Calu3 (cell line): ENCODE data around the gene SNX25. TPM values are rescaled to one million over a fixed set of nuclear protein-coding genes. Genes with fewer than 3 reads are reported as not detected.
"Not testable (repeated sequence)": the region's sequence is repeated elsewhere in the genome, so short reads cannot be mapped to it uniquely, and the experiment has no call there.

Source experiments
- BruUV-seq: library from RNA; stranded (reverse); fragments of 400-500 nt; replicated peaks from 2 replicates; lab custom pipeline; 2021; lab: Mats Ljungman, UMichigan
- CTCF ChIA-PET: fragments of 300-600 bp; sonication (Branson Sonifier 250); formaldehyde crosslinking; loops from one replicate; lab custom pipeline; 2022; ENCODE audit warnings: antibody characterized with exemption; lab: Charles Lee
- DNase-seq: peaks from one replicate; pipeline ENCODE4 v3.0.0; 2022
- H3K27ac Mint-ChIP-seq: one replicate; pipeline ENCODE4 v1.8.0; 2022; ENCODE audit warnings: mixed read lengths; ENCODE audit not compliant: unreplicated experiment
- H3K27me3 Mint-ChIP-seq: one replicate; pipeline ENCODE4 v1.8.0; 2022; ENCODE audit warnings: mixed read lengths; ENCODE audit not compliant: unreplicated experiment
- H3K36me3 Mint-ChIP-seq: one replicate; pipeline ENCODE4 v1.8.0; 2022; ENCODE audit warnings: mild to moderate bottlenecking, moderate library complexity, mixed read lengths; ENCODE audit not compliant: insufficient read depth, unreplicated experiment
- H3K4me1 Mint-ChIP-seq: one replicate; pipeline ENCODE4 v1.8.0; 2022; ENCODE audit warnings: mild to moderate bottlenecking, low read depth, mixed read lengths; ENCODE audit not compliant: unreplicated experiment
- H3K4me3 Mint-ChIP-seq: one replicate; pipeline ENCODE4 v1.8.0; 2022; ENCODE audit warnings: mild to moderate bottlenecking, low read depth, moderate library complexity, mixed read lengths; ENCODE audit not compliant: unreplicated experiment
- H3K9me3 Mint-ChIP-seq: one replicate; pipeline ENCODE4 v1.8.0; 2022; ENCODE audit warnings: low read depth, mixed read lengths; ENCODE audit not compliant: unreplicated experiment
- CTCF ChIP-seq: fragments of 200-600 bp; IDR thresholded peaks from one replicate; pipeline ENCODE4 v1.8.0; 2022; ENCODE audit warnings: antibody characterized with exemption; ENCODE audit not compliant: unreplicated experiment
- intact Hi-C: fragments of 100-400 bp; cut with micrococcal nuclease; formaldehyde crosslinking; loops from one replicate; pipeline ENCODE4 v1.10.0; 2022; ENCODE audit not compliant: unreplicated experiment
- total RNA-seq: library from RNA; stranded (reverse); gene quantifications from 2 replicates; pipeline ENCODE4 v1.2.3, GENCODE V29; 2022

The SNX25 gene
- total RNA-seq, 1 experiment from 2014 or later: 16.1 TPM

GRCh38 chr4:185203486-185204237 lies 5.7 kb upstream of the SNX25 start, which contains the start of gene CFAP97:
TSS of gene CFAP97 (minus strand) at chr4:185204000. CDS start at chr4:185191196, 12,804 bp downstream.
- Mint-ChIP-seq H3K36me3 (peaks cover 43% of the 10 kb centered on the region), H3K27ac (peak within 1 kb of the TSS; percentile 92), H3K4me3 (peak within 1 kb of the TSS; percentile 81), H3K27me3 (no peaks in the 10 kb centered on the region), H3K4me1 (peaks cover 17% of the 10 kb centered on the region), H3K9me3 (no peaks in the 10 kb centered on the region)
- peak; percentile 59 for DNase-seq
- TF ChIP-seq CTCF: no peak
- no TSS peak for BruUV-seq
- CTCF ChIA-PET: no interaction called here
- intact Hi-C loops: loop anchor here (5.0 kb wide), 1 partner anchor 194 kb away; the partner anchor contains the start of genes ANKRD37 and LRP2BP

DNA sequence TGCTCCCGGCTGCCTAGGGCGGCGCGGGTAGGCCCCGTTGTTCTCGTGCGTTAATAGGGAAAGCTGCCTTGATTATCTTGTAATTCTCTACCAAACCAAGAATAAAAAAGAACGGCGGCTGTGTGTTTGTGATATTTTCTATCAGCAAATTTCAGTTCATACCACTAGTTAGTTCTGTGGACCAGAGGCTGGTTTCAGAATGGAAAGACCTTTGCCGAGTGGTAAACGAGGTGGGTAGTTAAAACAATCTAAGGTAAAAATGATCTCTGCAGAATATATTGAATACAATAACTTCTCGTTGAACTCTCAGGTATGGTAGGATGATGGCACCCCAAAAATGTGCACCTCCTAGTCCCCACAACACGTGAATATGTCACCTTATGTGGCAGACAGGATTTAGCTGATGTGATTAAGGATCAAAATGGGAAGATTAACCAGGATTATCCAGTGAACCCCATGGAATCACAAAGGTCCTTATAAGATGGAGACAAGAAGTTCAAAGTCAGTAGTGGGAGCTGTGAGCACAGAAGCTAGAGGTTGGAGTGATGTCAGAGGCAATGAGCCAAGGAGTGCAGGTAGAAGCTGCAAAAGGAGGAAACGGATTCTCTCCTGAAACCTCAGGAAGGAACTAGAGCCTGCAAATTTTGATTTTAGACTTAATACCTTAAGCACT lies 5.0 kb upstream of the SNX25 start:
- H3K27me3 Mint-ChIP-seq: no peaks in the 10 kb centered on the region
- H3K27ac Mint-ChIP-seq: peak overlapping the region; percentile 75
- H3K9me3 Mint-ChIP-seq: no peaks in the 10 kb centered on the region
- H3K36me3 Mint-ChIP-seq: peaks cover 46% of the 10 kb centered on the region
- peaks cover 17% of the 10 kb centered on the region for H3K4me1 Mint-ChIP-seq
- H3K4me3 Mint-ChIP-seq: peak overlapping the region; percentile 81
- no peak for DNase-seq
- TSS peak; percentile 63 for BruUV-seq
- TF ChIP-seq CTCF: no peak
- CTCF ChIA-PET: no interaction called here
- intact Hi-C loops: loop anchor here (5.0 kb wide), 1 partner anchor 193 kb away; the partner anchor contains the start of genes ANKRD37 and LRP2BP

- H3K27me3 Mint-ChIP-seq, H3K27ac Mint-ChIP-seq, BruUV-seq, H3K9me3 Mint-ChIP-seq, intact Hi-C loops, CTCF ChIA-PET, DNase-seq: not testable (repeated sequence)
- peaks cover 17% of the 10 kb centered on the region for H3K4me1 Mint-ChIP-seq
- peak overlapping the region; percentile 81 for H3K4me3 Mint-ChIP-seq
- H3K36me3 Mint-ChIP-seq: peaks cover 44% of the 10 kb centered on the region
Observed at GRCh38 chr4:185205073-185205472, 4.3 kb upstream of the SNX25 start.

DNA sequence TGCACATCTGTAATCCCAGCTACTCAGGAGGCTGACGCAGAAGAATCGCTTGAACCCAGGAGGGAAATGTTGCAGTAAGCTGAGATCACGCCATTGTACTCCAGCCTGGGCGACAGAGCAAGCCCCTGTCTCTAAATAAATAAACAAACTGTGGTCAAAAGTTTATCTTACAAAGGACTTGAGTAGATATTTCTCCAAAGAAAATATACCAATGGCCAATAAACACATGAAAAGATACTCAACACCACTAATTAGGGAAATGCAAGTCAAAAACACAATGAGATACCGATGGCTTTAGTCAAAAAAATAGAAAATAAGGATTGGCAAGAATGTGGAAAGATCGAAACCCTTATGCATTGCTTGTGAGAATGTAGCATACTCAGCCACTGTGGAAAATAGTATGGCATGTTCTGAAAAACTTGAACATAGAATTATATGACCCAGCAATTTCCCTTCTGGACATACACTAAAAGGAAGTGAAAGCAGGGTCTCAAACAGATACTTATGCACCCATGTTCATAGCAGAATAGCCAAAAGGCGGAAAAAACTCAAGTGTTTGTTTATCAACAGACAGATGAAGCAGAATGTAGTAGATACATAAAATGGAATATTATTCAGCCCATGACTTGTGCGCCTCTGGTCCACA lies 3.6 kb upstream of the SNX25 start:
- H3K36me3 Mint-ChIP-seq: peaks cover 43% of the 10 kb centered on the region
- intact Hi-C loops: no loop called here
- H3K9me3 Mint-ChIP-seq: no peaks in the 10 kb centered on the region
- no peak overlapping the region for H3K4me3 Mint-ChIP-seq
- H3K27me3 Mint-ChIP-seq: no peaks in the 10 kb centered on the region
- TF ChIP-seq CTCF: no peak
- BruUV-seq: no TSS peak
- H3K4me1 Mint-ChIP-seq: peaks cover 17% of the 10 kb centered on the region
- DNase-seq: no peak
- CTCF ChIA-PET: no interaction called here
- no peak overlapping the region for H3K27ac Mint-ChIP-seq
